ENCODE data around the gene RNF112. TPM values are rescaled to one million over a fixed set of nuclear protein-coding genes. Genes with fewer than 3 reads are reported as not detected.

Gene RNF112
- under 1 TPM; 0.12 to 0.86 (median 0.54) TPM for total RNA-seq
- long read RNA-seq = 0 reads

- no peak within 1 kb of the TSS for H3K4me3 ChIP-seq
- DNase-seq (no peak), ATAC-seq (peak in 1 of 4 donors; percentile 15)
- no peaks in the 10 kb centered on the region for H3K36me3 ChIP-seq
- no peaks in the 10 kb centered on the region for H3K9me3 ChIP-seq
- intact Hi-C loops (cut with DNase I) = no loop called here
- no peak for TF ChIP-seq POLR2A (IDR thresholded peaks at IDR 0.05)
- no peak for TF ChIP-seq CTCF (IDR thresholded peaks at IDR 0.05)
- H3K4me1 ChIP-seq = no peaks in the 10 kb centered on the region
- 18% methylated on average over 23 of the region's 23 CpGs for WGBS (ENCODE audit: insufficient coverage, low coverage, low lambda C conversion rate, missing lambda C conversion rate)
- no peak within 1 kb of the TSS for H3K27ac ChIP-seq
- H3K27me3 ChIP-seq = no peaks in the 10 kb centered on the region
These were observed at the start of gene RNF112 for GRCh38 chr17:19410875-19411620. Gene RNF112 (plus strand): TSS chr17:19411232. CDS start chr17:19411409, 177 bp downstream.

GRCh38 chr17:19361326-19361725, 49.7 kb upstream of the RNF112 start:
- no peaks in the 10 kb centered on the region for H3K27me3 ChIP-seq
- H3K4me3 ChIP-seq = no peak overlapping the region
- 71% methylated on average over 6 of the region's 6 CpGs for WGBS (ENCODE audit: insufficient coverage, low coverage, low lambda C conversion rate, missing lambda C conversion rate)
- no peak for TF ChIP-seq CTCF (IDR thresholded peaks at IDR 0.05)
- no peak for TF ChIP-seq POLR2A (IDR thresholded peaks at IDR 0.05)
- no peaks in the 10 kb centered on the region for H3K36me3 ChIP-seq
- peaks cover 0 to 8% (median 3%) of the 10 kb centered on the region in 4 donors for H3K4me1 ChIP-seq
- H3K9me3 ChIP-seq = no peaks in the 10 kb centered on the region
- intact Hi-C loops (cut with DNase I) = loop anchor here in 1 of 2 donors (10.0 kb wide), 1 partner anchor 93 kb away; no protein-coding TSS in a partner anchor
- no peak for ATAC-seq
- DNase-seq = no peak
- no peak overlapping the region for H3K27ac ChIP-seq

- no peaks in the 10 kb centered on the region for H3K27me3 ChIP-seq
- peaks cover 0 to 8% (median 3%) of the 10 kb centered on the region in 4 donors for H3K4me1 ChIP-seq
- no peaks in the 10 kb centered on the region for H3K9me3 ChIP-seq
- intact Hi-C loops (cut with DNase I) = loop anchor here in 1 of 2 donors (10.0 kb wide), 1 partner anchor 93 kb away; no protein-coding TSS in a partner anchor
- H3K36me3 ChIP-seq = no peaks in the 10 kb centered on the region
- ATAC-seq (no peak), DNase-seq (no peak)
- peak overlapping the region in 2 of 3 donors; percentile 87 to 97 for H3K27ac ChIP-seq
- 11% methylated on average over 15 of the region's 16 CpGs for WGBS (ENCODE audit: insufficient coverage, low coverage, low lambda C conversion rate, missing lambda C conversion rate)
- peak overlapping the region; percentile 71 to 86 (median 78) for H3K4me3 ChIP-seq
- TF ChIP-seq POLR2A (IDR thresholded peaks at IDR 0.05) (no peak), CTCF (IDR thresholded peaks at IDR 0.05) (no peak)
These were observed 49.1 kb upstream of the RNF112 start for GRCh38 chr17:19361944-19362276.

- peak within 1 kb of the TSS; percentile 71 to 86 (median 78) for H3K4me3 ChIP-seq
These were observed 48.5 kb upstream of the RNF112 start, which contains the start of gene B9D1 for GRCh38 chr17:19362277-19363113. Gene B9D1 (minus strand): TSS chr17:19362723. CDS start chr17:19362569, 154 bp downstream.

More at GRCh38 chr17:19362277-19363113, 48.5 kb upstream of the RNF112 start, which contains the start of gene B9D1:
- Histone ChIP-seq H3K27ac (peak within 1 kb of the TSS; percentile 87 to 97 (median 88)), H3K9me3 (no peaks in the 10 kb centered on the region), H3K4me1 (peaks cover 0 to 8% (median 3%) of the 10 kb centered on the region in 4 donors), H3K27me3 (no peaks in the 10 kb centered on the region), H3K36me3 (no peaks in the 10 kb centered on the region)
- WGBS (ENCODE audit: insufficient coverage, low coverage, low lambda C conversion rate, missing lambda C conversion rate) = 0% methylated on average over 5 of the region's 83 CpGs
- peak; percentile 99 for TF ChIP-seq CTCF (IDR thresholded peaks at IDR 0.05)
- no peak for TF ChIP-seq POLR2A (IDR thresholded peaks at IDR 0.05)
- intact Hi-C loops (cut with DNase I) = loop anchor here in 1 of 2 donors (10.0 kb wide), 1 partner anchor 92 kb away; no protein-coding TSS in a partner anchor
- ATAC-seq (peak; percentile 93 to 96 (median 96)), DNase-seq (peak; percentile 95 to 97 (median 97))

All from right lobe of liver (tissue), 6 donors.